LHCN-M2 (cell line): ENCODE results near the gene CCM2L. TPM values are rescaled to one million over a fixed set of nuclear protein-coding genes. Genes with fewer than 3 reads are reported as not detected.

Source experiments
- DNase-seq: peaks from one replicate; pipeline ENCODE4 v3.0.0-alpha.2; 2012; ENCODE audit warnings: low read depth
- polyA plus RNA-seq: library from polyadenylated mRNA; unstranded; fragments of >200 nt; gene quantifications from one replicate; pipeline ENCODE4 v1.2.1, GENCODE V29; 2012; ENCODE audit warnings: missing spikeins
- total RNA-seq: library from RNA; depleted of rRNA; stranded (reverse); fragments of >200 nt; gene quantifications from 2 replicates; pipeline ENCODE4 v1.2.3, GENCODE V29; 2014; rRNA removed

The CCM2L gene
- not detected in 2 replicates for total RNA-seq
- not detected for polyA plus RNA-seq

DNA sequence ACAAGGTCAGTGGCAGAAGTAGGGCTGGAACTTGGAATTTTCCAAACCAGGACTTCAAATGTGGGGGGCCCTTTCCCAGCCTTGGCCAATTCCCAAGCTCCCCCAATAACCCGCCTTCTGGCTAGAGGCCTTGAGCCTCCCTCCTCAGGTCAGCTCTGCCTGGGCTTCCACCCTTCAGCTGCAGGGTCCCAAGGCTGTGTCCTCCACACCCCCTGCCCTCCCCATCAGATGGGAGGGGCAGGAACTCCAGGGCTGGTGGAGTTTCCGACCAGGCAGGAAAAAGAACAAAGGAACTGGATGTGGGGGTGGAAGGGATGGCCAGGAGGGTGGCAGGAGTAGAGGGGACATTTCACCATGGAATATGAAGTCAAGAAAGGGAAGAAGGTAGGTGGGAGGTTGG, at the start of gene CCM2L:
Gene CCM2L, plus strand, starts transcription at position 338 of the 400 bp plus-strand sequence. Its CDS starts 17 bp downstream, at position 355.
- DNase-seq = no peak

- no peak for DNase-seq
These were observed 47.5 kb upstream of the CCM2L start for GRCh38 chr20:31962761-31963160.

GRCh38 chr20:31963889-31964288, 46.3 kb upstream of the CCM2L start:
- DNase-seq = no peak

GRCh38 chr20:31966991-31967655, 43.1 kb upstream of the CCM2L start:
- no peak for DNase-seq

GRCh38 chr20:31967830-31968249, 42.4 kb upstream of the CCM2L start, which contains the start of gene XKR7:
Gene XKR7, plus strand, starts transcription at chr20:31968151. Its CDS starts 25 bp downstream, at chr20:31968176.
- DNase-seq = no peak

- peak; percentile 28 for DNase-seq
These were observed 41.7 kb upstream of the CCM2L start for GRCh38 chr20:31968291-31969126.

GRCh38 chr20:31969991-31970390, 40.2 kb upstream of the CCM2L start:
- DNase-seq = no peak

DNA sequence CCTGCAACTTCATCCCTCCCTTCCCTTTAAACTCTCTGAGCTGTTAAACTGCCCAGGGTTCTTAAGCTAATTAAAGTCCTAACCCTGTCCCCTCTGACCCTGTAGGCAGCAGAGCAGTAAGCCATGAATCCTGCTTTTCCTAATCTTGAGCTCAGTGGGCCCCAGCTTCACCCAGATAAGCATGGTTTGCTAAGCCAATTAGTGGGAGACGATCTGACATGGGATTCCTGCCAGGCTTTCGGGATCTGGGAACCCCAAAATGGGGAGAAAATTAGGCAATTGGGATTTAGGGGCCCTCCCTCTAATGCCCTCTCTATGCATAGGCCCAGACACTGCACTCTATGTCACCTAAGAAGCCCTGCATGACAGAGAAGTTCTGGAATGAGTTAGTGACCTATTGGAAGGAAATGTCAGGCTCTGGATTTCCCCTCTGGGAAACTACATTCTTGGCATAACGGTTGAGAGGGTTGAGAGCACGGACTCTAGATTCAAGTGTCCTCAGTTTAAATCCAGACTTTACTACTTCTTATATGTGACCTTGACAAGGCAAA, 37.7 kb upstream of the CCM2L start:
- DNase-seq = no peak

DNA sequence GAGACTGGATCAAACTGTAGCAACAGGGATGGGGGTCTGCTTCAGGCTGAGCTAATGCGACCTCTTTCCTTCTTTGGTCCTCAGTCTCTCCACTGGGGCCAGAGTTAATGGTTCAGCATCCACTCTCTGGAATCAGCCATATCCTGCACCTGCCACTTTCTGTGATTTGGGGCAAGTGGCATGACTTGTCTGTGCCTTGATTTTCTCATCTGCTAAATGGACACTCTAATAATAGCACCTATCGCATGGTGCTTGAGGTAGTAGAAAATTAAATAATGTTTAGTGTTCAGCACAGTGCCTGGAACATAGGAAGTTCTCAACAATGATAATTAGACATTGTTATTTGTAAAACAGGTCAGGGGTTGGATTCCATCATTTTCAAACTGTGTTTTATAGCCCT, 35.9 kb upstream of the CCM2L start:
- no peak for DNase-seq

- no peak for DNase-seq
These were observed 35.2 kb upstream of the CCM2L start for GRCh38 chr20:31974951-31975487.

- DNase-seq = no peak
These were observed 34.4 kb upstream of the CCM2L start for GRCh38 chr20:31975874-31976273.

- DNase-seq = no peak
These were observed 33.2 kb upstream of the CCM2L start for GRCh38 chr20:31977080-31977479.

DNA sequence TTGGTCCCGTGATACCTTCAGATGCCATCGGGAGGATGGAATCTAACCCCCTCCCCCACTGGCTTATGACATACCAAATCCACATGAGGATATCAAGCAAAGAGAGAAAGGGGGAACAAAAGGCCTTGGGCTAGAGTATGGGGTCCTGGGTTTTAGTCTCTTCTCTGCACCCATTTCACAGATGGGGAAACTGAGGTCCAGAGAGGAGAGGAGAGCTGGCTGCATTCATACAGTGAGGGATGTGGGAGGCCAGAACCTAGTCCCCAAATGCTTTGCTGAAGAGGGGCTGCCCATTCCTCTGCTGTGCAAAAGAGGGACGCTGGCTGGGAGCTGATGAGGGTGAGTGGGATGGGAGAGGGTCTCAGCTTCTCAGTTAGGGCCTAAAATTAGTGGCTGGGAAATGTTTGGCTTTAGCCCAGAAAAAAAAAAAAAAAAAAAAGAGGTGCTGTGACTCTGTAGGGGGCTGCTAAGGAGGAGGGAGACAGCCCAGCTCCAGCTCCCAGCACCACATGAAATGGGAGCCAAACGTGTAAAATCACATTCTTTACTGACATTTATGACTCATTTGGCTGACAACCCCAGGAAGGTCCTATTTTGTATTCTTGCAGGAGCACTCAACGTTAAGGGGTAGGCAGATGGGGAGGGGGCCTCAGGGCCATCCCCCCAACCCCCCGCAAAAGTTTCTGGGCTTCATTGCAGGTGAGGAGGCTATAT, 30.4 kb upstream of the CCM2L start:
- no peak for DNase-seq

- no peak for DNase-seq
These were observed 28.5 kb upstream of the CCM2L start for GRCh38 chr20:31981784-31982183.

DNA sequence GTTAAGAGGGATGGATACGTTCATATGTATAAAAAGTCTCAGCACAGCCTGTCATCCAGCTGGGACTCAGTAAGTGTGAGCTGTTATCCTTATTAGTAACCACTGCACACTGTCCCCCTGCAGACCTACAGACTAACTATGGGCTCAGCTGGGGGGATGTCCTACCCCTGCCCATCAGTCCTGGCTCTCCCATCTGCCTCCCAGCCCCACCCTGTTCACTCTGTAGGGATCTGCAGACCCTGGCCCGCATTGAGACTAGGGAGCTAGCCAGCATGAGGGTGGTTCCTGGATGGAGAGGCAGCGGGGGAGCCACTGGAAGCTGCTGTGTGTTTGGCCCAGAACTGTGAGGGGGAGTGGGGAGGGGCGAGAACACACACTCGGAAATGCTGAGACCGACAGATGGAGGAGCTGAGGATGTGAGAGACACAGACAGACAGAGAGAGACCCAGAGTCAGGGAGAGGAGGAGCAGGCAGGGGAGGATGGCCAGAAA, 25.2 kb upstream of the CCM2L start:
- no peak for DNase-seq

DNA sequence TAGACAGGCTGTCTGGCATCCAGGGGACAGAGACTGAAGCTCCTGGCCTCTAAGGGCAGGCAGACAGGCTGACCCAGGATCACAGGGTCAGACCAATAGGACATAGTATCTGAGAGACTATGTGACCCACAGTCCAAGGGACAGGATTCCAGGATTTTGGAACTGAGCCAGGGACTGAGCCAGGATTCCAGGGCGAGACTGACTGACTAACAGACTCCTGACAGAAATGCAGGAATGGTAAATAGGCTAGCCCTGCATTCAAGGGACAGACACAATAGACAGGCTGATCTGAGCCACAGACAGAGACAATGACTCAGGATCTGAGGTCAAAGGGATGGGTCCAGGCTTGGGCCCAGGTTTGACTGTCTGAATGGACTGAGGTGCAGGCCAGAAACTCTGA, 22.5 kb upstream of the CCM2L start:
- peak; percentile 5 for DNase-seq

DNA sequence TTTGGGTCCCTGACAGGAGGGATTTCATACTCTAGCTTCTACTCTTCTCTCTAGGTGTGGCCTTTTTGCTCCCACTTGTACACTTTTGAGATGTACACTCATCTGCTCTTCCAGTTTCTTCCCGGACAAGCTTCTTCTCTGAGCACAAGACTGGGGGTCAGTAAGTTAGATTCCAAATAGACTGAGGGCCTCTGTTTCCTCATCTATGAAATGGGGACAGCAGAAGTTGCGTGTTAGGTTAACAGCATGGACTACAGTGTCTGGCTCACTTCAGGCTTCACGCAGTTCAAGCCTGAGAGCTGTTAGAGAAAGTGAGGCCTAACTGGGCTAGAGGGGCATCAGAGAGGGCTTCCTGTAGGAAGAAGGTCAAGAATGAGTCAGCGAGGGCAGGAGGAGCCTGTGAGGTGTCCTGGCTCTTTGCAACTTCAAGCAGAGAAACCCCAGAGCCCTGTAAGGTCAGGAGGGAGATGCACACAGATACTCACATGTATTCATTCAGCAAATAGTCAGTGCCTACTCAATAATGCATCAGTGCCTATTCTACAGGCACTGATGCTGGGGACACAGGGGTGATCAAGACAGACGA, 21.7 kb upstream of the CCM2L start:
- no peak for DNase-seq

GRCh38 chr20:31989030-31989645, 21.1 kb upstream of the CCM2L start:
- no peak for DNase-seq

DNA sequence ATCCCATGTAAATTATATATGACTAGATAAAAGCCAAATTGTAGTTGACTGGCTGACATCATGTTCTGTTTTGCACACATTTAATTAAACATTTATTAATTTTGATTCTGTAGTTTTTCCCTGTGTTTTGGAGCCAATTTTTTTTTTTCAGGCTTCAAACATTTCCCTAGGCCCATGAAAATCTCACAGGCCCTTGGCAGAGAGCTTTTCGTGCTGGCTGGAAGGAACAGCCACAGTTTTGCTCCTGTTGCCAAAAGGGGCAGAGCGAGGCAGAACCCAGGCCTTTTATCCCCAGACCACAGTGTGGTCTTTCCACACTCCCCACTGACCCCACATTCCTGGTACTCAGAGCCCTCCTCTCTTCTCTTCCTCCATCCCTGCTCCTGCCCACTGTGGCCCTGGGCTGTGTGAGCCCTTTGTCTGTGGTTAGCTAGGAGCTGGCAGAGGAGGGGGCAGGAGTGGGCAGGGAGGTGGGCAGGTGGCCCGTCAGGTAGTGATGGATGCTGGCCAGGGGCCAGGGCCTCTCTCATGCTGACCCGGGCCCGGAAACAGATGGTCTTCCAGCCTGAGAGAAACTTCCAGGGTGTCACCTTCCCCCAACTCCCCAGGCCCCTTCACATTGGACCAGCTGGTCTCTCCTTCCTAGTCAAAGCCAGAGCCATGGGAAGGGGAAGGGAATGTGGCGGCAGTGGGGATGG, 19.4 kb upstream of the CCM2L start:
- DNase-seq = no peak

GRCh38 chr20:31991339-31991705, 18.9 kb upstream of the CCM2L start:
- no peak for DNase-seq
